NCI-H2107 (cell line): ENCODE measurements around the gene SIRT5.

Source experiments
- DNase-seq: peaks from one replicate; lab custom pipeline; 2025; lab: John Stamatoyannopoulos, UW

SIRT5 gene

DNA sequence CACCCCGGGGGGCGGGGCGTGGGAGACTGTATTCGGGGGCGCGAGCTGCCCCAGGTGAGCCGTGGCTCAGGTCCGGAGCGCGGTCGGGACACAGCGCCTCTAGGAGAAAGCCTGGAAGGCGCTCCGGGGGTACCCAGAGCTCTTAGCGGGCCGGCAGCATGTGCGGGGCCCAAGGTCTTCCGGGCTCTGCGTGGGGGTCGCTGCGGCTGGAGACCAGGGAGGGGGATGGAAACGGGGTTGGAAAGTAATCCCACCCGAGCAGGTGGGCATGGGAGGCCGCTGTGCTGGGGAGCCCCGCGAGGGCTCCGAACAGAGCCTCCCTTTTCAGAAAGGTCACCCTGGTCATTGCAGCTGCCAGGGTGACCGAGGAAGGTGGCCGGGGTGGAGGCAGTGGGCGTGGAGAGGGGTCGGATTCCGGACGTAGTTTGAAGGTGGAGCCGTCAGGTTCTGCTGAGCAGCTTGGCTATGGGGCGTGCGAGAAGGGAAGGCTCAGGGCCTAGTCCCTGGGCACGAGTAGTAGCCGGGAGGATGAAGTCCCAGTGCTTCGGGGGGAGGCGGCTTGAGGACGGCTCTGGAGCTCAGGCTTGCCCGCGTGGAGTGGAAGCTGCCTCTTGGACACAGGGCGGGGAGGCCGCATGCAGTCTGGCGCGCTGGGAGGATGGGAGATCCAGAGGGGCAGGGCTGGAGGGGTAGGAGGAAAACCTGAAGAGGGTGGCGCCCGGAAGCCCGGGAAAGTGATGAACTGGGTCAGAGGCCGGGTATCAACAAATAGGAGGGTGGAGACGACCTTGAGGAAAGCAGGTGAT lies at the start of gene SIRT5:
TSS of gene SIRT5 (plus strand) at position 31 of the 806 bp plus-strand sequence. CDS start 9,510 bp downstream, outside the sequence.
- DNase-seq: peak; percentile 44

DNA sequence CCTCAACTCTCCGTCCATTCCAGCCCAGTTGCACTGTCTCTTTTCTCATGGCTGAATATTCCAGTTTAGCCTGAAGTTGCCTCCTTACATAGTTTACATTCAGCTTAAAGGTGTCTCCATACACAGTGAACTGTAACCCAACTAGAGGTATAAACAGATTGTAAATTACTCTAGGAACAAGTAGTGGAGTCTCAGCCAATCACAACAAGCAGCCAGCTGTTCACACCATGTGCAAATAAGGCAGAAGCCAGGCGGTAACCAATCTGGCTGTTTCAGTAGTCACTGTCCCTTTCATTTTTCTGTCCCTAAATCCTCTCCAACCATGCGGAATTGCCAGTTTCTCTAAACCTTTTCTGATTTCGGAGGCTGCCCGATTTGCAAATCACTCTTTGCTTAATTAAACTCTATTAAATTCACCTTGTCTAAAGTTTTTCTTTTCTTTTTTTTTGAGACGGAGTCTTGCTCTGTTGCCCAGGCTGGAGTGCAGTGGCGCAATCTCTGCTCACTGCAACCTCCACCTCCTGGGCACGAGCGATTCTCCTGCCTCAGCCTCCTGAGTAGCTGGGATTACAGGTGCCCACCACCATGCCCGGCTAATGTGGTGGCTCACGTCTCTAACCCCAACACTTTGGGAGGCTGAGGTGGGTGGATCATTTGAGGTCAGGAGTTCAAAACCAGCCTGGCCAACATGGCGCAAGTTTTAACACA lies 49.4 kb upstream of the SIRT5 start:
- DNase-seq: no peak

DNA sequence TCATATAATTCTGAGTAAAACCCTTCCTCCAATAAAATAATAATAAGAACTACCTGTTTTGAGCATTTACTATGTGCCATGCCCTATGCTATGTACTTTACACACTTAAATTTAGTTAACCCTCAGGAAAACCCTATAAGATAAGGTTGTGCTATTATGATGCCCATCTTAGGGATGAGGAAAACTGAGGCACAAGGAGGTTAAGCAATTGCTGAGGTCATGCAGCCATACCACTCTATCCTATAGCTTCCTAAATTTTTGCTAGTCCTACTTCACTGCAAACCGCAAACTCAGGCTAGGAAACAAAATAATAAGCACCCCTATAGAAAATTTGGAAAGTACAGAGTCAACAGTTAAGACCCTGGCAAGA lies 48.1 kb upstream of the SIRT5 start:
- DNase-seq: no peak

DNA sequence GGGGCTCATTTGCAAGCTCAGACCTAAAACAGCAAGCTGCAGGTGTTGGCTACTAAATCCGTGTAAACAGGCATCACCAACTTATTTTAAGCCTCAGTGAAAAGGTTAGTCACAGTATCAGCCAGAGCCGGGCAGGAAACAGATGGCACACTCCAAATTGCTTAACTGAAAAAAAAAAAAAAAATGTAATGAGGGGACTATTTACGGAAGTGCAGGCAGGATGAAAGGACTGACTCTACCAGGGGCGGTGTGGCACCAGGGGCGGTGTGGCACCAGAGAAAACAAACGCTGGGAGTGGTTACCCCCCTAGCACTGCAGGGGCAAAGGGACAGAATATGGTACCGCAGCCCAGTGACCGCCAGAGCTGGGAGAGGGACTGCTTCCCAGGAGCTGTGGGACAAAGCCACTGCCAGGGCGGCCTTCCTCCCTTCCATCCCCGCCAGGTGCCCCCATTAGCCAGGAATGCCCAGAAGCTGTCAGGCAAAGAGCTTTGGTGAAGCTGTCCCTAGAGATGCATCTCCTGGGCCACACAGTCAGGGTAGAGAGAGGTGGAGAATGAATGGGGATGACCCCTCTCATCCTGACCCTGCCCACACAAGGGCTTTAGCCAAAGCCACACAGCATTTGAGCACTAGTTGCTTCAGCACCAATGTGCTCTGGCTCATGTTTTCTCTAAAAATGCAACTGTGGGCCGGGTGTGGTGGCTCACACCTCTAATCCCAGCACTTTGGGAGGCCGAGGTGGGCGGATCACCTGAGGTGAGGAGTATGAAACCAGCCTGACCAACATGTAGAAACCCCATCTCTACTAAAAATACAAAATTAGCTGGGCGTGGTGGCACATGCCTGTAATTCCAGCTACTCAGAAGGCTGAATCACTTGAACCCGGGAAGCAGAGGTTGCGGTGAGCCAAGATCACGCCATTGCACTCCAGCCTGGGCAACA lies 47.4 kb upstream of the SIRT5 start:
- DNase-seq: peak; percentile 8

DNA sequence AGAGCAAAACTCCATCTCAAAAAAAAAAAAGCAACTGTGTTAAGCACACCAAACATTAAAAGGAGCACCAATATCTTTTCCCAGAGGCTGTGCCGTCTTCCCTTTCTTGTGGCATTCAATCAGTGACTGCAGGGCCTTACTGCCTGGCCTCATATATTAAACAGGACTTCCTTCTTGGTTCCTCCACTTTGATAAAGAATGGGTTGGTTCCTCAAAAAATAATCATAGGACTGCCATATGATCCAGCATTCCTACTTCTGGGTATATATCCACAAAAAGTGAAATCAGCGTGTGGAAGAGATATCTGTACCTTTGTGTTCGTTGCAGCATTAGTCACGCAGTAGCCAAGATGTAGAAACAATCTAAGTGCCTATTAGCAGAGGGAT lies 46.7 kb upstream of the SIRT5 start:
- no peak for DNase-seq

DNA sequence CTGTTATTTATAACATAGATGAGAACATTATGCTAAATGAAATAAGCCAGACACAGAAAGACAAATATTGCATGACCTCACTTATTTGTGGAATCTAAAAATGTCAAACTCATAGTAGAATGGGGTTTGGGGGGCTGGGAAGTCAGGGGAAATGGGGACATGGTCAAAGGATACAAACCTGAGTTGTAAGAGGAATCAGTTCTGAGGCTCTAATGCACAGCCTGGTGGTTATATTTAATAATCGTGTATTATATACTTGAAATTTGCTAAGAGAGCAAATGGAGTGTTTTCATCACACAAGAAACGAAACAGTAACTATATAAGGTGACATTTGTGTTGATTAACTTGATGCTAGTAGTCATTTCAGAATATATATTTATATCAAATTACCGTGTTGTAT lies 46.2 kb upstream of the SIRT5 start:
- DNase-seq: no peak

DNA sequence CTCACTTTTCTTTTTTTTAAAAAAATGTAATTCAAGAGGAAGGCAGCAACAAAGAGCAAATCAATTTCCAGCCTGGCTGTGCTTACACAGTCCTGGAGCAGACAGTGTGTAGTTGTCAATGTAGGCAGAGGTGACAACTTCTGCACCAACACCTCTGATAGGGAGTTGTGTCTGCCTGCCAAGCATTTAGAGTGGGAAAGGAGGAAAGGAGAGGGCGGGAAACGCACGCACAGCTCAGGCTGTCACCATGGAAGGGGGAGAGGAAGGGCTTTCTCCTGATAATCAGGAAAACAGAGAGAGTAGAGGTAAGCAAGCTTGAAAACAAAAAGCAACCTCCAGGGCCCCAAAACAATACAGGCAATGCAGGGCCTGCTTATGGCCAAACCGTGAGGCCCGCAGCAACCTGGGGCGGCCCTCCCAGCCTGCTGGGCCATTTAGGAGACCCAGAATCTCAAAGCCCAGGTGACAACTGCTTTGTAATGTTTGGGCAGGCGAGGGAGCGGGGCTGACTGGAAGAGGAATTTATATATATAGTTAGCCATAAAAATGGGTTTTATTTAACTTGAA lies 45.5 kb upstream of the SIRT5 start:
- no peak for DNase-seq

DNA sequence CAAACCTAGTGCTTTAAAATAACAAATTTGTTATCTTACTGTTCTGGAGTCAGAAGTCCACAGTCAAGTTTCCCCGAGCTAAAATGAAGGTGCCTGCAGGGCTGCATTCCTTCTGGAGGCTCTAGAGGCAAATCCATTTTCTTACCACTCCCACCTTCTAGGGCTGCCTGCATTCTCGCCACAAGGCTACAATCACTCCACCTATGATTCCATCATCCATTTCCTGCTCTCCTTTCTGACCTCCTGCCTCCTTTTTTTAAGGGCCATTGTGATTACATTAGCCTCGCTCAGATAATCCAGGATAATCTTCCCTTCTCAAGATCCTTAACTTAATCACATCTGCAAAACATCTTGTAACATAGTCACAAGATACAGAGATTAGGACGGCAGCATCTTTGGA lies 42.4 kb upstream of the SIRT5 start:
- no peak for DNase-seq

DNA sequence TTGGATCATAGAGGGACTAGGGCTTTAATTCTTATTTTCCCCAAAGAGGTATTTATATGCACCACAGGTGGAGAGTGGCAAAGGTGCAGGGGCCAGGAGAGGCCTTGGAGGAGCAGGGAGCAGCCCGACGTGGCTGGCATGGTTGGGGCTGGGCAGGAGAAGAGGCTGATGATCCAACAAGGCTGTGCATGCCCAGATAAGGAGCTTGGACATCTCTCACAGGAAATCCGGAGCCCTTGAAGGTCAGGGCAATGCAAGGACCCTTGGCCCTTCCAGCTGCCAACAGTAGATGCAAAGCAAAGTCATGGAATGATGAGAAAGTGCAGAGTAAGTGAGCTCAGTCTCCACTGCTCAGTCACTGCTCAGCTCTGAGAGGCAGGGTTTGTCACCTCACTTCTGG lies 39.9 kb upstream of the SIRT5 start:
- DNase-seq: no peak

DNA sequence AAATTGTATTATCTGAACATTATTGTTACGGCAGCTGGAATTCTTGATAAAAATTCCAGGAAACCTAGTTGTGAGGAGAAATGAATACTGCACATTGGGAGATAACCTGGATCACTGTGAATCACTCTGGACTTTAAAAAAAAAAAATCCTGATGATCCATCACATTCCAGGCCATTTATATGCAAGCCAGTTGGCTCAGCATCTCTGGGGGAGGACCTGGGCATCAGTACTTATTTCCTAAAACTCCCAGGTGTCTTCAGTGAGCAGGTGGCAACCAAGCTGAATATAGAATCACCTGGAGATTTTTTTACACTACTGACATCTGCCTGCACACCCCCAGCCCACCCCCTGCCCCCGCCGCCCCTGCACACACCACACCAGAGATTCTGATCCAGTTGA lies 39.1 kb upstream of the SIRT5 start:
- no peak for DNase-seq

DNA sequence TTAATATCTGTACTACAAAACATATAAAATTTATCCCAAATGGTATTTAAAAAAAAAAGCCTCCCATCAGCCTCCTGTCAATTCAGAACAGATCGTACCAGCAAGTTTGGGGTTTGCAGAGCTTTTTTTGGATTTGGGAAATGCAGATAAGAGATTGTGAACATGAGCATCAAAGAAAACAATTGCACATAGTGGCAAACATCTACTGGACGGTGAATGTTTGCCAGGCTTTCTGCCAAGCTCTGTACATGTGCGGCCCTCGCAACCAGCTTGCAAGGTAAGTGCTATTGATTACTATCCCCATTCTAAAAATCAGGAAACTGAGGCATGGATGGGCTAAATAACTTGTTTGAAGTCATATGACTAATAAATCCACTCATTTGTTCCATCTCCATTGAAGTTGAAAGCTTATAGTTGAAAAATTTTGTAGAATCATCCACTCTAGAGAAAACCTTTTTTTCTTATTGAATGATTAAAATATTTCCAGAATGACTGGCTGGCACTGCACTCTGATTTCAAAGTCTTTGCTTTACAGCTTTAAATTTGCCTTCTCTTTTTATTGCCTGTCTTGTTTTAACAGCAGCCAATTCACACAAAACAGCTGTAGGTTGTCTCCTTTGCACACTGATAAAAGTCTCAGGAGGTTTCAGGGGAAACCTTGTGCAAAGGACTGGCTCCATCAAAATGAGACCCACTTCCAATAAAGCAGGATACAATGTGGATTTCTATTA lies 37.4 kb upstream of the SIRT5 start:
- no peak for DNase-seq

DNA sequence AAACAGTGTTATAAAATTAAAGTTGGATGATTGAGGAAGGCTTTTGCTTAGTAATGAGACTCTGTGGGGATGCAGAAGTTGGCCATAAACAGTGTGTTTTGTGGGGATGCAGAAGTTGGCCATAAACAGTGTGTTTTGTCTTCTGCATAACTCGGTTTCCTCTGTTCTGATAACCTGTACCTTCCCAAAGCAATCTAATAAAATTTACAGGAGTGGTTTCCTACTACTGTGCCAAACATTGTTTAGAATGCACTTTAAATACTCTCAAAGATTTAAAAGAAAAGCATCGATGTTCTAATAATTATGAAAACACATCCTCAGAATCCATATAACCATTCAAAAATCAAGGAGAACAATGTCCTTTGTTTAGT lies 36.9 kb upstream of the SIRT5 start:
- DNase-seq: no peak

DNA sequence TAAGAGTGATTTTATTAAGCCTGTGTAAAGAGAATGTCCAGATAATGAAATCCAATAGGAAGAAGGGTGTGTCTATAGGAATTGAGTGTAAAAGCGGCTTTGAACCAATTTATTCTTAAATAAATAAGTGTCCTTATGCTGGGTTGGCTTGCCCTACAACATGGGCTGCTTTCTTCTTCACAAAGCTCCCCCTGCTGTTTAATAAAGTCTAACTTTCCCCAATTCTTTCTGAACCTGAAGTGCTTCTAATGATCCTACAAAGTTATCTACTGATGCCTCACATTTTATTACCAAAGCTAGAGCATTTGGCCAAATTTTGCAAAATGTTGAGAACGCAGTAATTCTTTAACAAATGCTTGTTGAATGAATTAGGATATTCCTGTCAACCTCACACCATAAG lies 36.3 kb upstream of the SIRT5 start:
- DNase-seq: no peak

DNA sequence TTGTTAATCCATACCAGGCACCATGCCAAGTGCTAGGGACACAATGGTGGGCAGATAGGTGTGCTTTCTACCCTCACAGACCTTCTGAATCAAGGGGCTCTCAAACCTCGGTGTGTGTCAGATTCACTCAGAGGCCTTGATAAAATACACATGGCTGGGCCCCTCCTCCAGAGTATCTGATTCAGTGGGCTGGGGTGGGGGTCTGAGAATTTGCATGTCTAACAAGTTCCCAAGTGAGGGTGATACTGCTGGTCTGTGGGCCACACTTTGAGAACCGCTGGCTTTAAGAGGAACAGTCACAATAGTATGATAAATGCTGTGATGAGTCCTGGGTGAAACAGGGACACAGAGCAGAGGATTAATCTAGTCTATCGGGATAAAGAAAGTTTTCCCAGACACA lies 35.8 kb upstream of the SIRT5 start:
- no peak for DNase-seq

DNA sequence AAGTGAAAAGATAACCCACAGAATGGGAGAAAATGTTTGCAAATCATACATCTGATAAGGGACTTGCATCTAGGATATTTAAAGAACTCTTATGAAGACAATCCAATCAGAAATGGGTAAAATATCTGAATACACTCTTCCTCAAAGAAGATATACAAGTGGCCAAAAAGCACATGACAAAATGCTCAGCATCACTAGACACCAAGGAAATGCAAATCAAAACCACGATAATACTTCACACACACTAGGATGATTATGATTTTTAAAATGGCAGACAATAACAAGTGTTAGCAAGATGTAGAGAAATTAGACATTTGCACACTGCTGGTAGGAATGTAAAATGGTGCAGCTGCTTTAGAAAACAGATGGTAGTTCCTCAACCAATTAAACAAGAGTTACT lies 34.8 kb upstream of the SIRT5 start:
- DNase-seq: no peak

DNA sequence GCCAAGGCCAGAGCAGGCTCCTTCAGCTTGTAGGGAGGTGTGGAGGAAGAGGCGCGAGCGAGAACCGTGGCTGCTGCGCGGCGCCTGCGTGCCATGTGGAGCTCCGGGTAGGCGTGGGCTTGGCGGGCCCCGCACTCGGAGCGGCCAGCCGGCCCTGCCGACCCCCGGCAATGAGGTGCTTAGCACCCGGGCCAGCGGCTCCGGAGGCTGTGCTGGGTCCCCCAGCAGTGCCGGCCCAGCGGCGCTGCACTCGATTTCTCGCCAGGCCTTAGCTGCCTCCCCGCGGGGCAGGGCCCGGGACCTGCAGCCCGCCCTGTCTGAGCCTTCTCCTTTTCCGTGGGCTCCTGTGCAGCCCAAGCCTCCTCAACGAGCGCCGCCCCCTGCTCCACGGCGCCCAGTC lies 32.9 kb upstream of the SIRT5 start:
- DNase-seq: no peak

DNA sequence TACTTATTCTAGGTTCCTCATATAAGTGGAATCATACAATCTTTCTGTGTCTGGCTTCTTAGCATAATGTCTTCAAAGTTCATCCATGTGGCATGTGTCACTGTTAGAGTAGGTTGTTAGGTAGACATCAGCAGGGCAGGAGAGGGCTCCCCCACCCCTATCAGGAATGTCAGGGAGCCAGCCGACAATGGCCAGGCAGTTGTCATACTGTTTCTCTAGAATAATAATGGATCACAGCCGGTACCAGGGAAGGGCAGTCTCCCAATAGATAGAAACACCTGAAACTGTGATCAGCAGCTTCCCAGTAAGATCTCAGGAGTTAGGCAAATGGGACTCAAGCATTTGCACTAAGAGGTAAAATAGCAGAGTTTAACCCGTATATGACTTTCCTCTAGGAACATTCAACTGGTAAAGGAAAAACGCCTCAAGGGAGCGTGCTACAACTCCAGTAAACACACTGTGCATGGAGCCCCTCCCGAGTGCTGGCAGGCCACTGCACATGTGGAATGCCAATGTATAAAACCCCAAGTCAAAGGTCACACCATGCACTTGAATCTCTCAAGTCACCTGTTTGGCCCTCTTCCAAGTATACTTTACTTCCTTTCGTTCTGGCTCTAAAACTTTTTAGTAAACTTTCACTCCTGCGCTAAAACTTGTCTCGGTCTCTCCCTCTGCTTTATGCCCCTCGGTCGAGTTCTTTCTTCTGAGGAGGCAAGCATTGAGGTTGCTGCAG lies 29.8 kb upstream of the SIRT5 start:
- DNase-seq: no peak

DNA sequence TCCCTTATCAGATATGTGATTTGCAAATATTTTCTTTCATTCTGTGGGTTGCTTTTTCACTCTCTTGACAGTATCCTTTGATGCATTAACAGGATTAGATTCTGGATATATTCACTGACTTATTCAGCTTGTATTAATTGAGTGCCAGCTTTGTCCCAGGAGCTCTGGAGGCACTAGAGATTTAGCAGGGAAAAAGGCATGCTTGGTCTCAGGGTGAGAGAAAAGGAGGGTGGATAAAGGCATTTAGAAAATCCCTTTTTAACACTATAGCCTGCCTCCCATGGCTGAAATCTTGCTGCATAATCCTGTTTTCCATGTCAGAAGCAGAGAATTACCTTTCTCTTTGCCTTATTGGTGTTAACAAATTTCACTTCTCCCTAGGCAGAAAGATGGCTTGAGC lies 28.5 kb upstream of the SIRT5 start:
- no peak for DNase-seq

DNA sequence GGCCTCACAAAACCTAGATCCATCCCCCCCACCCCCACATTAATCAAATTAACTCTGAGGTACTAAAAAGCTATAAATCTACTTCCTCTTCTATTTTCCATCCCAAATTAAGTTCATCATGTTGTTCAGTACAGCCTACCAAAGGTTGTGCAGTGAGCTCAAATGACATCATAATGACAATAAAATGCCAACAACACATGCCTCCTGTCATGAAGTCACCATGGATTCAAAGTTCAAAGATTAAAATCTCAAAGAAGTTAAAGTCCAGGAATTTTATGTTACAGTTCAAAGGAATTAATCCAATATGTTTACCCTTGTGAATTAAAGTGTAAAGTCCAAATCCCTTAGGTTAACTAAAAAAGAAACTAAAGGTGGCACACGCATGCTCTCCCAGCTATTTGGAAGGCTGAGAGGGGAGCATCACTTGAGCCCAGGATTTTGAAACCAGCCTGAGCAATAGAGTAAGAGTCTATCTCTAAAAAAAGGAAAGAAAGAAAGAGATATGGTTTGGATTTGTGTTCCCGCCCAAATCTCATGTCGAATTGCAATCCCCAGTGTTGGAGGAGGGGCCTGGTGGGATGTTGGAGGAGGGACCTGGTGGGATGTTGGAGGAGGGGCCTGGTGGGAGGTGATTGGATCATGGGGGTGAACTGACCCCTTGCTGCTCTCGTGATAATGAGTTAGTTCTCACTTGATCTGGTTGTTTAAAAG lies 25.7 kb upstream of the SIRT5 start:
- no peak for DNase-seq

DNA sequence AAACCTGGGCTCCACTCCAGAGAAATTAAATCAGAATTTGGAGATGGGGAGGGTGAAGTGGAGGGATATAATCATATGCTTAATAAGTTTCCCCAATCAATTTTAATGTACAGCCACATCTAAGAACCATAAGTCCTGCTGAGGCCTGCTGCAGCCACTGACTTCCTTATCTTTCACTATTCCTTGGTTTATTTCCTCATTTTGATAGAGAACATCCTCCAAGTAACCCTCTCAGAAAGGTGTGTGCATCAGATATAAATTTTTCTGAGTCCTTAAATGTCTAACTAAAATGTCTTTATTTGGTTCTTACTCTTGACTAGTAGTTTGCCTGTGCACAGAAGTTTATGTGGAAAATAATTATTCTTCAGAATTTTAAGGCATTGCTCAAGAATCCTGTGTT lies 23.7 kb upstream of the SIRT5 start:
- no peak for DNase-seq
